Neural cell (in vitro differentiated cells): ENCODE data around the gene RFT1. TPM values are rescaled to one million over a fixed set of nuclear protein-coding genes. Genes with fewer than 3 reads are reported as not detected.

Experiments
- H2AFZ ChIP-seq: fragments of 200-600, 300-800 bp; sonication (generic), shearing (Covaris generic); 2 replicates; pipeline ENCODE4 v1.6.0; 2014; ENCODE audit warnings: low read depth, mild to moderate bottlenecking, antibody characterized with exemption, low read length, moderate library complexity
- H3F3A ChIP-seq: fragments of 200-600 bp; shearing (Covaris generic); 2 replicates; pipeline ENCODE4 v1.6.1; 2016; ENCODE audit warnings: mild to moderate bottlenecking, moderate library complexity, mixed read lengths, antibody characterized with exemption, low read length; ENCODE audit not compliant: insufficient read depth, poor library complexity, severe bottlenecking
- H3K27ac ChIP-seq: fragments of 200-600, 300-800 bp; sonication (generic), shearing (Covaris generic); 2 replicates; pipeline ENCODE4 v1.5.1; 2014; ENCODE audit warnings: mild to moderate bottlenecking, low read length, moderate library complexity
- H3K27me3 ChIP-seq: fragments of 300-800, 200-600 bp; sonication (generic), shearing (Covaris generic); 2 replicates; pipeline ENCODE4 v1.6.0; 2014; ENCODE audit warnings: mild to moderate bottlenecking, low read depth, low read length, moderate library complexity; ENCODE audit not compliant: insufficient read depth
- H3K36me3 ChIP-seq: fragments of 300-800, 200-600 bp; sonication (generic), shearing (Covaris generic); 2 replicates; pipeline ENCODE4 v1.5.1; 2014; ENCODE audit warnings: mild to moderate bottlenecking, antibody characterized with exemption, low read length, moderate library complexity; ENCODE audit not compliant: insufficient read depth
- H3K4me2 ChIP-seq: fragments of 300-800, 200-600 bp; sonication (generic), shearing (Covaris generic); 2 replicates; pipeline ENCODE4 v1.6.0; 2014; ENCODE audit warnings: mild to moderate bottlenecking, low read length
- H3K4me3 ChIP-seq: fragments of 300-800, 200-600 bp; sonication (generic), shearing (Covaris generic); 2 replicates; pipeline ENCODE4 v1.5.1; 2014; ENCODE audit warnings: mild to moderate bottlenecking, low read length, moderate library complexity
- H3K79me2 ChIP-seq: fragments of 200-600 bp; shearing (Covaris generic); replicated peaks from 2 replicates; pipeline ENCODE4 v1.6.0; 2014; ENCODE audit warnings: mild to moderate bottlenecking, low read length, moderate library complexity; ENCODE audit not compliant: insufficient read depth
- H3K9ac ChIP-seq: fragments of 300-800, 200-600 bp; sonication (generic), shearing (Covaris generic); 2 replicates; pipeline ENCODE4 v1.6.1; 2016; ENCODE audit warnings: mild to moderate bottlenecking, low read length, mixed read lengths
- H3K9me2 ChIP-seq: fragments of 200-600 bp; shearing (Covaris generic); 2 replicates; pipeline ENCODE4 v1.6.1; 2016; ENCODE audit warnings: mild to moderate bottlenecking, low read length, mixed read lengths; ENCODE audit not compliant: insufficient read depth
- H3K9me3 ChIP-seq: fragments of 200-600, 300-800 bp; sonication (generic), shearing (Covaris generic); 2 replicates; pipeline ENCODE4 v1.6.1; 2016; ENCODE audit warnings: mild to moderate bottlenecking, mixed run types, low read length, moderate library complexity, mixed read lengths
- H4K20me1 ChIP-seq: fragments of 200-600 bp; shearing (Covaris generic); 2 replicates; pipeline ENCODE4 v1.6.1; 2016; ENCODE audit warnings: mild to moderate bottlenecking, mixed run types; ENCODE audit not compliant: insufficient read depth
- EP300 ChIP-seq: fragments of 450-650 bp; conservative IDR thresholded peaks from 2 replicates; pipeline ENCODE4 v1.6.1; 2014; ENCODE audit warnings: antibody characterized with exemption, mild to moderate bottlenecking, moderate library complexity; ENCODE audit not compliant: poor library complexity, severe bottlenecking
- EZH2 ChIP-seq: fragments of 200-600, 300-800 bp; shearing (Covaris generic), sonication (generic); IDR thresholded peaks from 2 replicates; pipeline ENCODE4 v1.6.1; 2014; ENCODE audit warnings: antibody characterized with exemption, low read length, borderline replicate concordance, mild to moderate bottlenecking; ENCODE audit not compliant: insufficient read depth, poor library complexity, severe bottlenecking
- MXI1 ChIP-seq: fragments of 450-650 bp; conservative IDR thresholded peaks from 2 replicates; pipeline ENCODE4 v1.6.1; 2014; ENCODE audit warnings: antibody characterized with exemption, mild to moderate bottlenecking; ENCODE audit not compliant: poor library complexity, severe bottlenecking
- POLR2AphosphoS5 ChIP-seq: IDR thresholded peaks from 2 replicates; pipeline ENCODE4 v1.6.1; 2012
- RAD21 ChIP-seq: fragments of 450-650 bp; conservative IDR thresholded peaks from 2 replicates; pipeline ENCODE4 v1.6.1; 2014; ENCODE audit warnings: antibody characterized with exemption, mild to moderate bottlenecking, moderate library complexity
- SMC3 ChIP-seq: fragments of 450-650 bp; conservative IDR thresholded peaks from 2 replicates; pipeline ENCODE4 v1.6.1; 2014; ENCODE audit warnings: antibody characterized with exemption, mild to moderate bottlenecking, moderate library complexity; ENCODE audit not compliant: poor library complexity
- TAF1 ChIP-seq: IDR thresholded peaks from 2 replicates; pipeline ENCODE4 v1.6.1; 2012; ENCODE audit warnings: low read depth
- polyA plus RNA-seq: library from polyadenylated mRNA; depleted of rRNA; stranded (reverse); fragments of >200 nt; gene quantifications from 2 replicates; pipeline ENCODE4 v1.2.3, GENCODE V29; 2014
- TF ChIP-seq, protein P1 (sequence below): IDR thresholded peaks from 2 replicates; pipeline ENCODE4 v1.6.1; 2012; ENCODE audit warnings: borderline replicate concordance
- TF ChIP-seq, protein P2 (sequence below): fragments of 450-650 bp; IDR thresholded peaks from 2 replicates; pipeline ENCODE4 v1.5.1; 2014; ENCODE audit warnings: antibody characterized with exemption, mild to moderate bottlenecking, moderate library complexity; ENCODE audit not compliant: poor library complexity, severe bottlenecking

Gene RFT1
- polyA plus RNA-seq, 1 donor from 2014 or later, result 6.1 TPM

DNA sequence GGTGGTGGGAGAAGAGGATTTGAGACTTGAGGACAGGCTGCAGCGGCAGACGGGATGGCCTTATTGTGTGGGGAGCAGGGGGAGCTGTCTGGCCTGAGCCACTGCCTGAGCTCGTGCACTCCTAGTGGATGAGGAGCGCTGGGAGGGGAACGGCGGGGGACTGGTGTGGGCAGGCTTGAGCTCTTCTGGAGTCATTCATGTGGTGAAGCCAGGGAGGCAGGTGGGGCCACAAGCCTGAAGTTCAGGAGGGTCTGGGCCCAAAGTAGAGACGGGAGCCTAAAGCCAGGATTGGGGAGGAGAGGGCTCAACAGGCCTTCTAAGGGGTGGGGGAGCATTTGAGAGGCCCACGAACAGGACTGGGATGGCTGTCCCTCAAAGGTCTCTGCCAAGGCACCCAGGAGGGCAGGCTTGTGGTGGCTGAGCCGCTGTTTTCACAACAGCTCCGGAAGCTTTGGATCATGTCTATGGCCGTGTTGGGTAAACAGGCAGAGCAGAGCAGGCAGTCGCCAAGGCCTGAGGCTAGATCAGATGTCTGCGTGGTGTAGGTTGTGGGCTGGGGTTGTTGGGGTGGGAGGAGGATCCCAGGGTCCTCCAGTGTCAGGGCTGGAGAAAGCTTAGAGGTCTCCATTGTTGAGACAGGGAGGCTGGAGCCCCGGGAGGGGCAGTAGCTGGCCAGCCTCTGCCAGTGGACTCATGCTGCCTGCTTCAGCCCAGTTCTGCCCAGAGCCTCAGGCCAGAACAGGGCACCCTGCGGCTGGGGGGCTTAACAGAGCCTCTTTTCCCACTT lies 39.0 kb upstream of the RFT1 start:
- no peak overlapping the region for H3K4me3 ChIP-seq
- H3F3A ChIP-seq, result no peaks in the 10 kb centered on the region
- H3K9me3 ChIP-seq, result no peaks in the 10 kb centered on the region
- no peak overlapping the region for H2AFZ ChIP-seq
- no peak overlapping the region for H3K9ac ChIP-seq
- H3K36me3 ChIP-seq, result no peaks in the 10 kb centered on the region
- H3K4me2 ChIP-seq, result no peak overlapping the region
- TF ChIP-seq MXI1 (no peak), TAF1 (no peak), EZH2 (no peak), SMC3 (no peak), EP300 (no peak), POLR2AphosphoS5 (no peak), RAD21 (no peak)
- TF ChIP-seq, protein P1, sequence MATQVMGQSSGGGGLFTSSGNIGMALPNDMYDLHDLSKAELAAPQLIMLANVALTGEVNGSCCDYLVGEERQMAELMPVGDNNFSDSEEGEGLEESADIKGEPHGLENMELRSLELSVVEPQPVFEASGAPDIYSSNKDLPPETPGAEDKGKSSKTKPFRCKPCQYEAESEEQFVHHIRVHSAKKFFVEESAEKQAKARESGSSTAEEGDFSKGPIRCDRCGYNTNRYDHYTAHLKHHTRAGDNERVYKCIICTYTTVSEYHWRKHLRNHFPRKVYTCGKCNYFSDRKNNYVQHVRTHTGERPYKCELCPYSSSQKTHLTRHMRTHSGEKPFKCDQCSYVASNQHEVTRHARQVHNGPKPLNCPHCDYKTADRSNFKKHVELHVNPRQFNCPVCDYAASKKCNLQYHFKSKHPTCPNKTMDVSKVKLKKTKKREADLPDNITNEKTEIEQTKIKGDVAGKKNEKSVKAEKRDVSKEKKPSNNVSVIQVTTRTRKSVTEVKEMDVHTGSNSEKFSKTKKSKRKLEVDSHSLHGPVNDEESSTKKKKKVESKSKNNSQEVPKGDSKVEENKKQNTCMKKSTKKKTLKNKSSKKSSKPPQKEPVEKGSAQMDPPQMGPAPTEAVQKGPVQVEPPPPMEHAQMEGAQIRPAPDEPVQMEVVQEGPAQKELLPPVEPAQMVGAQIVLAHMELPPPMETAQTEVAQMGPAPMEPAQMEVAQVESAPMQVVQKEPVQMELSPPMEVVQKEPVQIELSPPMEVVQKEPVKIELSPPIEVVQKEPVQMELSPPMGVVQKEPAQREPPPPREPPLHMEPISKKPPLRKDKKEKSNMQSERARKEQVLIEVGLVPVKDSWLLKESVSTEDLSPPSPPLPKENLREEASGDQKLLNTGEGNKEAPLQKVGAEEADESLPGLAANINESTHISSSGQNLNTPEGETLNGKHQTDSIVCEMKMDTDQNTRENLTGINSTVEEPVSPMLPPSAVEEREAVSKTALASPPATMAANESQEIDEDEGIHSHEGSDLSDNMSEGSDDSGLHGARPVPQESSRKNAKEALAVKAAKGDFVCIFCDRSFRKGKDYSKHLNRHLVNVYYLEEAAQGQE, result no peak
- TF ChIP-seq, protein P2, sequence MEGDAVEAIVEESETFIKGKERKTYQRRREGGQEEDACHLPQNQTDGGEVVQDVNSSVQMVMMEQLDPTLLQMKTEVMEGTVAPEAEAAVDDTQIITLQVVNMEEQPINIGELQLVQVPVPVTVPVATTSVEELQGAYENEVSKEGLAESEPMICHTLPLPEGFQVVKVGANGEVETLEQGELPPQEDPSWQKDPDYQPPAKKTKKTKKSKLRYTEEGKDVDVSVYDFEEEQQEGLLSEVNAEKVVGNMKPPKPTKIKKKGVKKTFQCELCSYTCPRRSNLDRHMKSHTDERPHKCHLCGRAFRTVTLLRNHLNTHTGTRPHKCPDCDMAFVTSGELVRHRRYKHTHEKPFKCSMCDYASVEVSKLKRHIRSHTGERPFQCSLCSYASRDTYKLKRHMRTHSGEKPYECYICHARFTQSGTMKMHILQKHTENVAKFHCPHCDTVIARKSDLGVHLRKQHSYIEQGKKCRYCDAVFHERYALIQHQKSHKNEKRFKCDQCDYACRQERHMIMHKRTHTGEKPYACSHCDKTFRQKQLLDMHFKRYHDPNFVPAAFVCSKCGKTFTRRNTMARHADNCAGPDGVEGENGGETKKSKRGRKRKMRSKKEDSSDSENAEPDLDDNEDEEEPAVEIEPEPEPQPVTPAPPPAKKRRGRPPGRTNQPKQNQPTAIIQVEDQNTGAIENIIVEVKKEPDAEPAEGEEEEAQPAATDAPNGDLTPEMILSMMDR, result no peak
- H3K27me3 ChIP-seq, result no peaks in the 10 kb centered on the region
- no peaks in the 10 kb centered on the region for H4K20me1 ChIP-seq
- no peak overlapping the region for H3K27ac ChIP-seq
- H3K9me2 ChIP-seq, result no peaks in the 10 kb centered on the region
- no peaks in the 10 kb centered on the region for H3K79me2 ChIP-seq

DNA sequence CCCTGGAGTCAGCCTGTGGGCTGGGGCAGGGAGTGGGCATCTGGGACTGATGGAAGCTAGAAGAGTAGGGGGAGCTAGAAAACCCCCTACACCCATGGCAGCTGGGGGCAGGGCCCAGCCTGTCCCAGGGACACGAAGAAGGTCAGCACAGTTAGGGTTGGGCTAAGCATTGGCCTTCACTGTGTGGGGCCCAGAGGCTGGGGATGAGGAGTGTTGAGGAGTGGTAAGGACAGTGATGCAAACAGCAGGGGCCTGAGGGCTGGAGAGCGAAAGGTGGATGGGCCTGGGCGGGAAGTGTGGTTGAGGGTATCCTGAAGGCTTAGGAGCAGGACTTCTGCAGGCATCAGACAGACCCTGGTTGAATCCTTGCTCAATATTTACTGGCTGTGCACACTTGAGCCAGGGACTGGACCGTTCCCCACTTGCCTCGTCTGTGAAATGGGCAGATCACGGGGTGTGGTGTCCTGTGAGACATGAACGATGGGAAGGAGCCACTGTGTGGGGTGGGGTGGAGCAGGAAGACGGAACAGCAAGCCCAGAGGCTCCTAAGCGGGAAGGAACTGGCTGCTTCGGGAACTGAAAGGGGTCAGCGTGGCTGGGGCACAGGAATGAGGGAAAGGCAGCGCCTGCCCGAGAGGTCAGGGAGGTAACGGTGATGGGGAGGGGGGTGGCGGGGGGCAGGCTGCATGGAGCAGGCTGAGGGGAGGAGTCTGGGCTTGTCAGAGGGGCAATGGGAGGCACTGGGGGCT lies 38.1 kb upstream of the RFT1 start:
- Histone ChIP-seq H3K4me3 (no peak overlapping the region), H3K27me3 (no peaks in the 10 kb centered on the region), H3F3A (no peaks in the 10 kb centered on the region), H3K79me2 (no peaks in the 10 kb centered on the region), H2AFZ (no peak overlapping the region), H4K20me1 (no peaks in the 10 kb centered on the region), H3K27ac (no peak overlapping the region), H3K9me2 (no peaks in the 10 kb centered on the region), H3K9me3 (no peaks in the 10 kb centered on the region), H3K9ac (no peak overlapping the region), H3K36me3 (no peaks in the 10 kb centered on the region), H3K4me2 (no peak overlapping the region)
- TF ChIP-seq, protein P1, result no peak
- no peak for TF ChIP-seq EP300
- TF ChIP-seq SMC3, result no peak
- TF ChIP-seq EZH2, result no peak
- no peak for TF ChIP-seq RAD21
